Stimulated activated CD4-positive, alpha-beta T cell treated with anti-CD3 and anti-CD28 coated beads, Interleukin-4, amount 100 ng/mL, for 24 hours (primary cell): ENCODE measurements around the gene ABLIM2.
A peak's percentile ranks its signal among the peaks of the same experiment; 100 is the strongest.

Experiments used
- DNase-seq: peaks from one replicate; pipeline ENCODE4 v3.0.0-alpha.2; 2020

Gene ABLIM2

GRCh38 chr4:8158710-8159536 lies at the start of gene ABLIM2:
ABLIM2 (minus strand) TSS chr4:8158813; CDS start chr4:8158689, 124 bp downstream.
- peak; percentile 98 for DNase-seq

DNA sequence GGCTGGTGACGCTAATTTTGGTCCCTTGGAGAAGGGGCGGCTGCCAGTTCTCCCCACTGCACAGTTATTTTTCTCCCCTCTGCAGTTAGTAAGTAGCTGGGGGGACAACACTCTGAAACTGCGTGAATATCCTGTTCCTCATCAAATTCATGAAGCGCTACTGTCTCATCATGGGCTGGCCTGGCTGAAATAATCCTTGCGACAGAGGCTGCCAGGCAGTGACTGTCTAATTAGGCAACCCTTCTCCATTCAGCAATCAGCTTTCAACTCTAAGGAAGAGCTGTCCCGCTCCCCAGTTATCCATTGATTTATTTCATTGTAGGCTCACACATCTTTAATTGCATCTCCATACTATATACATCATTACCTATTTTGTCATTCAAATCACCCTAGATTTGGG lies 48.7 kb upstream of the ABLIM2 start:
- DNase-seq: no peak

GRCh38 chr4:8205749-8206611 lies 47.4 kb upstream of the ABLIM2 start:
- DNase-seq: no peak

GRCh38 chr4:8205241-8205707 lies 46.7 kb upstream of the ABLIM2 start:
- no peak for DNase-seq

- DNase-seq: no peak
Measured at GRCh38 chr4:8204576-8205227, 46.1 kb upstream of the ABLIM2 start.

- DNase-seq: no peak
Measured at GRCh38 chr4:8203817-8204216, 45.2 kb upstream of the ABLIM2 start.

DNA sequence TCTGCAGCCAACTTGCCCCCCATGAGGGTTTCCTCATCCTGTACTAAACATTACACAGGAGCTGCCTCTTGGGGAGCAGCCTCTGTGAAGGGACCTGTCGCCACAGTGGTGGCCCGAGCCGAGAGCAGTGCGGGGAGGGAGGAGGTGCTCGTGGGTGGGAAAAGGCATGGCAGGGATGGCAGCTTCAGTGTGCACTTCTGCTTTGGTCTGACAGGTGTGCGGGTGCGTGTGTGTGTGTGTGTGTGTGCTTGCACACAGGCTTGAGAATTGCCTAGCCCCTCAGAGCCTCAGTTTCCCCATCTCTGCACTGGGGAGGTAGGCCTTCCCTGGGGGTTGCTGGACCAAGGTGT lies 44.4 kb upstream of the ABLIM2 start:
- no peak for DNase-seq

GRCh38 chr4:8202108-8203051 lies 43.8 kb upstream of the ABLIM2 start:
- no peak for DNase-seq

- peak; percentile 51 for DNase-seq
Measured at GRCh38 chr4:8201321-8201781, 42.7 kb upstream of the ABLIM2 start.

DNA sequence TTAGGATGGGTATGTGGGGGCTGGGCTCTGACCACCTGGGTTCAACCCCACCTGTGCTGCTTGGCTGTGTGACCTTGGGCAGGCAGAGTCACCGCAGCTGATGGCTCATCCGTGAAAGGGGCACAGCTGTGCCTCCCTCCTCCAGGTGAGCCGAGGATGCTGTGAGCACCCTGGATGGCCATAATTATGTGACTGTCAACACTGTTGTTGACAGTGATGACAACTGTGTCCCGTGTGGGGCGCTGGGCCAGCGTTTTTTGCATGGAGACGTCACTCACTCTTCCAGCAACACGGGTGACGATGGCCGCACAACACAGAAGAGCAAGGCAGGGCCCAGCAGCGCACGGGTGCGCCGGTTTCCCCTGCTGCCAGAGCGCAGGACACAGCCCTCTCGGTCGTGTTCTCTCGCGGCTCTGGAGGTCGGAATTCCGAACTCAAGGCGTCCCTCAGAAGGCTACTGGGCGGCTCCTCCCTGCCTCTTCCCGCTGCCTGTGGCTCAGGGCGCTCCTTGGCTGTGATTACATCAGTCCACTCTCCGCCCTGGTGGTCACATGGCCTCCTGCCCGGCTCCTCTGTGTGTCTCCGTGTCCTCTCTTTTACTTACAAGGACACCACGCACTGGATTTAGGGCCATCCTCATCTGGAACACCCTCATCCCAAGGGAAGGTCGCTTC lies 41.8 kb upstream of the ABLIM2 start:
- DNase-seq: peak; percentile 36

DNA sequence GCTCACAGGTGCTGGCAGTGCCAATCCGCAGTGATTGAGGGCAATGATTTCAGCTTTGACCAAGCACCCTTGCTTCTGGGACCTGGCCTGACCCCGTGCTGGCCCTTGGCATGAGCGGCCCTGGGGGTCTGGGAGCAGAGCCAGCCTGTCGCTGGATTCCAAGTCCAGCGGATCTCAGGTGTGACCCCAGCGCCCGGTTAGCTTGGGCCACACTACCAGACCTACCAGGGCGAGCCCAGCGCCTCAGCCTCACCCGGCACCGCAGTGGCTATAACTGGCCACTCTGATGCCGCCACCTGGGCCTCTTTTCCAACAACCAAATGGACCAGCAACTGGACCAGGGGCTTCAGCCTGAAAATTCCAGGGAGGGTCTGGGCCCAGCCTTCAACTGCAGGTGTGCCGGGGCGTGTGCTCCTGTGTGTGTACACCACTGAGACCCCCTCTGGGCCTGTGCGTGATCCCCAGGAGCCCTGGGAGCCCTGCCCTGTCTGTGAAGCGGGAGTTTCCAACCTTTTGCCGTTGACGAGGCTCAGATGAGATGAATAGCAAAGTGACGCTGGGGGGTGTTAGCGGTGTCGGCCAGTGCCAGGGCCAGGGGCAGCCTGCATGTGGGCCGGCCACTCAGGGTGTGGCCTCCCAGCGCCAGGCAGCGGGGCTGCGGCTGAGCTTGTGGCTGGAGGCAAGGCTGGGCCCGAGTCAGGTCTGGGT lies 41.1 kb upstream of the ABLIM2 start:
- DNase-seq: peak; percentile 31

DNA sequence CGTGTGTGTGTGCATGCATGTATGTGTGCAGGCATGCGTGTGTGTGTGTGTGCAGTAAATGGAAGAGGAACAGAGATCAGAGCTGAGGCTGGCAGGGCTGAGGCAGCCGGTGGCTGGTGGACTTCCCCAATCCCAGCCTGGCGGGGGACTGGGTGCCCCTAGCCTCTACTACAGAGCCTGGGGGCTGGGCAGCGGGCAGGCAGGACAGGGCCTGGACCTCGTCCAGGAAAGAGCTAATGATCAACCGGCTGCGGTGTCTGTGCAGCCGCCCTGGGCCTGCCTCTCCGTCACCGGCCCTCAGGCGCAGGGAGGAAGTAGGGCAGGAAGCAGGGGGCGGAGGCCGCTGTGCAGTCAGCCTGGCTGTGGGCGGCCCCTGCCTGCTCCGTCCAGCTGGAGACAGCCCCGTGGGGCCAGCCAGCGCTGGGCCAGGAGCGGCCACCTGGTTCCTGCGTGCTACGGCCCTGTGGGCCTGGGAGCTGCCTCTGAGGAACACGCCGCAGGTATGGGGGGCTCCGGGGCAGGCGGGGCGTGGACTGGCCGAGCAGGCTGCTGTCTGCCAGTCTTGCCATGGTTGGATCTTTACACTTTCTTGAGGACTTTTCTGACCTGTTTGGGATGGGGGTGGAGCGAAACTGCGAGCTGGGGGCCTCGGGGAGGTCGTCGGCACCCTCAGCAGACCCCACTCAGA lies 40.4 kb upstream of the ABLIM2 start, which contains the start of gene SH3TC1:
SH3TC1 (plus strand) TSS at position 385 of the 688 bp plus-strand sequence. CDS start 5,905 bp downstream, outside the sequence.
- peak; percentile 60 for DNase-seq

DNA sequence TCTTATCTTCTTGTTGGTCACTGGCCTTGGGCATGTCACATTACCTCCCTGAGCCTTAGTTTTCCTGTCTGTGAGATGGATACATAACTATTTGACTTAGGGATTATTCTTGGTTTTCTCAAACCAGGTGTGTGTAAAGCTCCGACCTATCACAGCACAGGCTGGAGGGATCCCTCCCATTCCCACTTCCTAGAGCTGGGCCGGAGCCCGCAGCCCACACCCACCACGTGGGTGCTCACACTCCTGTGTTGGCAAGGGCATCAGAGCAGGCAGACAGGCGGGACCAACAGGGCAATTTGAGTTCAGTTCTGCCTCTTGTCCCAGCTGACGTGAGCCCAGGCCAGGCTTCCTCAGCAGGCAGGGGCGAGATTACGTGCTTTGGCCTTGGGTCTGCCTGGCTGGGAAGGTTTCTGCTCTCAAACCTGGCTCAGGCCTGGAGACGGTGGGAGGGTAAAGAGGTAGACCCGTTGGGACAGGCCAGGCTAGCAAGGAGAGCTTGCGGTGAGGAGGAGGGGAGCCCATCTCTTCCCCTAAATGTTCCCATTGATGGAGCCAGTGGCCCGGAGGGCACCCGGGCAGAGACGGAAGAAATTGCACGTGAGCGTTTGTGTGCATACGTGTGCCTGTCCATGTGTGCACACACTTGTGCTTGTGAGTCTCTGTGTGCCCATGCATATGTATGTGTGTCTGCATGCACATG lies 39.7 kb upstream of the ABLIM2 start:
- no peak for DNase-seq

DNA sequence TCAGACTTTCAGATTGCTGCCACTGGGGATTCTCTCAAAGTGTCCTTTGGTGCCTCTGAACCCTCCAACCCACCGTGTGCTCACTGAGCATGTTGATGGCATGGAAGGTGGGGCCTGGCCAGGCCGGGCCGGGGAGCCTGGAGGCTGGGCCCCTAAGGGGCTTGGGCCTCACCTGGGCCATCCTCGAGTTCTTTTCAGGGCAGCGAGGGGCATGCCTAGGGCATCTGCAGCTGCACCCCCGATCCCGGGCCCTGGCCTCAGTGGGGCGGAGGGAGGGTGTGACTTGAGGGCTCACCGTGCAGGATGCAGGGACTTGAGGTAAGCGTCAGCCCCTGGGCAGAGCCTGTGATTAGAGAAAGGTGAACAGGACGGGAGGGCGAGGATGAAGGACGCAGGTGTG lies 38.9 kb upstream of the ABLIM2 start:
- no peak for DNase-seq

- no peak for DNase-seq
Measured at GRCh38 chr4:8195841-8196458, 37.3 kb upstream of the ABLIM2 start.

DNA sequence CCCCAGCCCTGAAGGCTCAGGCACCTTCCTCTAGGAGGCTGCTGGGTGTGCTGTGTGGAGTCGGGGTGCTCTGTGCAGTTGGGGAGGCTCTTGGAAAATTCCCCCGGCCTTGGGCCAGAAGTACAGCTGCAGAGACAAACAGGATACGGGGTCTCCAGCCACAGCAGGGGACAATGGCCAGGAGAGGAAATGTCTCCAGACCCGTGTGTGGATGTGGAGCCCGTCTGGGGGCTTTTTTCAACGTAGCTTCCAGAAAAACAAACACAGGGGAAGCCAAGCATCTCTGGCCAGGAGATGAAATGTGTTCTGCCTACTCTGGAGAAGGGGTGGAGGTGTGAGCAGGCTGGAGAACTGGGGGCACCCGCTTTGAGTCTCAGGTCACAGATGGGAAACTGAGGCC lies 36.8 kb upstream of the ABLIM2 start:
- no peak for DNase-seq

DNA sequence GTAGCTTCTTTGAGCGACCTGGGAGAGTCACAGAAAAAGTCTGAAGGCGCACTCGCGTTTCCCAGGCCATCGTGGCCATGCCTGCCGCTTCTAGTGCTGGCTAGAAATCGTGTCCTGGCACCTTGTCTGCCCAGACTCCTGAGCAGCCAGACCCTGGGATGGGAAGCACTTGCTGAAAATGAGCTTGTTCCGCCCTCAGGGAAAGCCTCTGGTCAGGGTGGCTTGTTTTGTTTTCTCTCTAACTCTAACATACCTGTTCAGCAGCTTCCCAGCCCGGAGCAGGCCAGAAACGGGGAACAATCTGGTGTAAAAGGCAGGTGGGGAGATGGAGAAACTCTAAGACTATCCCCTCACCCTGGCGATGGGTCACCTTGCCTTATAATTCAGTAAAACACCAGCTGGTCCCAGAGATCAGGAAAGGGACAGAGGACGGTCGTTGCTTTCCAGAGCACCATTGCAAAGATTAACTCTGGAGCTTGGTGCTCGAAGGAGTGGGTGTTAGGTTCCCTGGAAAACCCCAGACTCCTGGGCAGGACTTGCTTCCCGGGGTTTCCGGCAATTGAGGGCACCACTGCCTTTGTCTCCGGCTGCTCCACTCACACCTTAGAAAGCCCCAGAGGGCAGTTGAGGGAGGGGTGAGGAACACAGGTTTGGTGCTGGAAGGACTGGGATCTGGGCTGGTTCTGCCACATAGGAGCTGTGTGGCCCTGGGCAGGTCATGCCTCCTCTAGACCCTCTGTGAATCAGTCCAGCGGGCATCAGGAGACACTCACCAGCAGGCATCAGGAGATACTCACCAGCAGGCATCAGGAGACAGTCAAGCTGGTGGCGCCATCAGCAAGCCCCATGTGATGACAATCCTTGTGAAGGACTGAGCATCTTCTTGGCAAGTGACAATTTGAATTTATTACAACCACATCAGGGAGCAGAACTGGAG lies 36.0 kb upstream of the ABLIM2 start:
- DNase-seq: no peak
